Measurements from ENCODE around the gene GSC2. TPM values are rescaled to one million over a fixed set of nuclear protein-coding genes. Genes with fewer than 3 reads are reported as not detected.

Gene GSC2
- total and polyA plus RNA-seq, 2 of the 8 experiments (the other 6 are each of a cell fraction or from before 2014, with no cell fraction given) = 0.17 to 0.48 TPM

DNA sequence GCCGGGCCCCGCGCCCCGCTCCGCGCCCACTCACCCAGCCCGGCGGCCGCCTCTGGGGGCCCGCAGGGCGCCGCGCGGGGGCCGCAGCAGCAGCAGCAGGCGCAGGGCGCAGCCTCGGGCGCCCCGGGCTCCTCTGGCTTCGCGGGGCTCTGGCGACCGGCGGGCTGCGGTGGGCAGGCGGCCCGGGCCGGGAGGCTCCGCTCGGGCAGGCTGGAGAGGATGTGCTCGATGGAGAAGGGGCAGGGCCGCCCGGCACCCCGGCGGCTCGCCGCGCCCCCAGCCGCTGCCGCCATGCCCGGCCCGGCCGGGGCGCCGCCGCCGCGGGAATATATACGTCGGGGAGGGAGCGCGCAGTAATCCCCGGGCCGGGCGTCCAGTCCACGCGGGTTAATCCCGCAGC is at the start of gene GSC2 (continued):
- TF ChIP-seq SIN3A (conservative IDR thresholded peaks at IDR 0.05 in 1 of 2, IDR thresholded peaks at IDR 0.05 in 1 of 2; ENCODE audit: low read depth in 1 of 2, low read length in 2 of 2) (no peak), SP2 (IDR thresholded peaks at IDR 0.05; ENCODE audit: low read length) (no peak), KDM5A (IDR thresholded peaks at IDR 0.05; ENCODE audit: low read length) (no peak), NANOG (IDR thresholded peaks at IDR 0.05; ENCODE audit: insufficient read depth, low read depth, low read length, poor library complexity, severe bottlenecking) (no peak), SP4 (IDR thresholded peaks at IDR 0.05; ENCODE audit: low read length) (no peak), TAF7 (optimal IDR thresholded peaks at IDR 0.05; ENCODE audit: borderline replicate concordance, low read depth, low read length) (no peak), TBP (IDR thresholded peaks at IDR 0.05; ENCODE audit: low read depth, low read length) (no peak), SIX5 (IDR thresholded peaks at IDR 0.05; ENCODE audit: low read depth, low read length) (no peak)

Measured in H1 (cell line).